Measurements from ENCODE around the gene PHTF1. TPM values are rescaled to one million over a fixed set of nuclear protein-coding genes. Genes with fewer than 3 reads are reported as not detected.
"Not testable (repeated sequence)": the region's sequence is repeated elsewhere in the genome, so short reads cannot be mapped to it uniquely, and the experiment has no call there.

The PHTF1 gene
- total RNA-seq, 2 donors from 2014 or later = 14.7 to 17.9 TPM

GRCh38 chr1:113763661-113764060, 4.4 kb upstream of the PHTF1 start:
- H3K4me3 Mint-ChIP-seq = no peak overlapping the region
- peaks cover 15% of the 10 kb centered on the region for H3K4me1 Mint-ChIP-seq
- no peaks in the 10 kb centered on the region for H3K9me3 ChIP-seq (ENCODE audit: control insufficient read depth, low read length, poor library complexity, severe bottlenecking)
- H3K36me3 Mint-ChIP-seq (ENCODE audit: low read depth) = peaks cover 9% of the 10 kb centered on the region
- H3K27ac Mint-ChIP-seq = no peak overlapping the region
- H3K27me3 Mint-ChIP-seq = no peaks in the 10 kb centered on the region
- DNase-seq (no peak), ATAC-seq (no peak)

DNA sequence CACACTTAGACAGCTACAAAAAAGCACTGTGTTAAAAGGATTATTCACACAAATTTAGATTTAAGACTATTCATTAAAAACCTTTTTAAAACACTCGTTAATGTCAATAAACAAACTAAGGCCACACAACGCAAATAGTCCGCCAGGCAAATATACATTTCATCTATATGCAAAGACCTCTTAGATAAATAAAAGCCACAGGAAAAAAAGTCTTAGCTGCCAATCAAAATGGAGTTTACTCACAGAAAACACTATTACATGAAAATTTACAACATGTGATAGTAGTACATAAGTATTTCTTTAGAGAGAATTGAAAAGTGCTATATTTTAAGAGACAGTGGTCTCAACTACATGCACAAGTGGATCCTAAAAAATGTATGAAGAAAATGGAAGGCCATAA, 2.7 kb upstream of the PHTF1 start:
- H3K27me3 Mint-ChIP-seq = no peaks in the 10 kb centered on the region

GRCh38 chr1:113760102-113761080, 1.1 kb upstream of the PHTF1 start:
- Mint-ChIP-seq H3K36me3 (ENCODE audit: low read depth) (peaks cover 7% of the 10 kb centered on the region), H3K4me1 (peaks cover 21% of the 10 kb centered on the region), H3K4me3 (peak overlapping the region; percentile 97), H3K27me3 (no peaks in the 10 kb centered on the region), H3K27ac (peak overlapping the region; percentile 91)
- DNase-seq (no peak), ATAC-seq (no peak)
- no peaks in the 10 kb centered on the region for H3K9me3 ChIP-seq (ENCODE audit: control insufficient read depth, low read length, poor library complexity, severe bottlenecking)

More for the DNA sequence above, 2.7 kb upstream of the PHTF1 start:
- H3K4me1 Mint-ChIP-seq = peaks cover 20% of the 10 kb centered on the region
- H3K27ac Mint-ChIP-seq = peak overlapping the region; percentile 91
- DNase-seq (no peak), ATAC-seq (no peak)
- H3K4me3 Mint-ChIP-seq = no peak overlapping the region
- H3K36me3 Mint-ChIP-seq (ENCODE audit: low read depth) = peaks cover 7% of the 10 kb centered on the region
- H3K9me3 ChIP-seq (ENCODE audit: control insufficient read depth, low read length, poor library complexity, severe bottlenecking) = no peaks in the 10 kb centered on the region

- peaks cover 3% of the 10 kb centered on the region for H3K36me3 Mint-ChIP-seq (ENCODE audit: low read depth)
- H3K9me3 ChIP-seq (ENCODE audit: control insufficient read depth, low read length, poor library complexity, severe bottlenecking) = no peaks in the 10 kb centered on the region
- H3K4me1 Mint-ChIP-seq = peaks cover 17% of the 10 kb centered on the region
- no peaks in the 10 kb centered on the region for H3K27me3 Mint-ChIP-seq
- DNase-seq = peak; percentile 47 to 49 (median 48)
- peak; percentile 63 for ATAC-seq
- H3K4me3 Mint-ChIP-seq = peak overlapping the region; percentile 97
- H3K27ac Mint-ChIP-seq = peak overlapping the region; percentile 91
Measured at GRCh38 chr1:113758631-113759332, 504 bp downstream of the PHTF1 start.

DNA sequence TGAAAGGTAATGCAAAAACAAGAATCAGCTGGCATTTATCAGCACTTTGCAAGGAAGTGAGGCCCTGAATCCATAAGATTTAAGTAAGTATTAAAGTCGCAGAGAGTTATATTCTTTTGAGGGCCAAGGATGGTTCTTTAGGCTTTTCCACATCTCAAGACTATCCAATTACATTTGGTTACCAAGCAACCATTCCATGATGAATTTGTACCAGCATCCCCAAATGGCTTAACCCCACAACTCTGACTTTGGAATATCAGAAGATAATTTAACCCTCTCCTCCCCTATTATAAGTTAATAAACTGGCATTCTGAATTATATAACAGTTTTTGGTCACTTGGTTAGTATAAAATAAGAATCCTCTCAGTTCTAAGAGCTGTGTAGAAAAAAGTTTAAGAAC, 2.8 kb downstream of the PHTF1 start:
- no peak for ATAC-seq
- H3K27me3 Mint-ChIP-seq = no peaks in the 10 kb centered on the region
- no peak for DNase-seq
- H3K36me3 Mint-ChIP-seq (ENCODE audit: low read depth) = peaks cover 3% of the 10 kb centered on the region
- no peak overlapping the region for H3K27ac Mint-ChIP-seq
- H3K4me3 Mint-ChIP-seq = no peak overlapping the region
- H3K4me1 Mint-ChIP-seq = peaks cover 17% of the 10 kb centered on the region
- no peaks in the 10 kb centered on the region for H3K9me3 ChIP-seq (ENCODE audit: control insufficient read depth, low read length, poor library complexity, severe bottlenecking)

- not testable (repeated sequence) for H3K4me3 Mint-ChIP-seq; H3K9me3 ChIP-seq (ENCODE audit: control insufficient read depth, low read length, poor library complexity, severe bottlenecking); DNase-seq; H3K36me3 Mint-ChIP-seq (ENCODE audit: low read depth); H3K27me3 Mint-ChIP-seq; ATAC-seq; H3K27ac Mint-ChIP-seq
- H3K4me1 Mint-ChIP-seq = peaks cover 11% of the 10 kb centered on the region
Measured at GRCh38 chr1:113753333-113753732, 6.0 kb downstream of the PHTF1 start.

DNA sequence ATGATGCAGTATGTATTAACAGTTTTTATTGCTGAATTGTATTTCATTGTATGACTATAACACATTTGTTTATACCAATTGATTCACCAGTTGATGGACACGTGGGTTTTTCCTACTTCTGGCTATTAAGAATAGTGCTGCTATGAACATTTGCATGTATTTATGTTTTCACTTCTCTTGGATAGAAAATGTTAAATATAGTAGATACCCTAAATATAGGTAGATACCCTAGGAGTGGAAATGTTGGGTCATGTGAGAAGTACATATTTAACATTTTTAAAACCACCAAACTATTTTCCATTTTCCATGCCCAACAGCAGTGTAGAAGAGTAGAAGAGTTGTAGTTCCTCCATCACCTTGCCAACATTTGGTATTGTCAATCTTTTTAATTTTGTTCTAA, 7.8 kb downstream of the PHTF1 start:
- Mint-ChIP-seq H3K4me3 (no peak overlapping the region), H3K27me3 (no peaks in the 10 kb centered on the region), H3K36me3 (ENCODE audit: low read depth) (peaks cover 4% of the 10 kb centered on the region), H3K27ac (no peak overlapping the region), H3K4me1 (peaks cover 4% of the 10 kb centered on the region)
- H3K9me3 ChIP-seq (ENCODE audit: control insufficient read depth, low read length, poor library complexity, severe bottlenecking) = no peaks in the 10 kb centered on the region
- no peak for DNase-seq
- no peak for ATAC-seq

DNA sequence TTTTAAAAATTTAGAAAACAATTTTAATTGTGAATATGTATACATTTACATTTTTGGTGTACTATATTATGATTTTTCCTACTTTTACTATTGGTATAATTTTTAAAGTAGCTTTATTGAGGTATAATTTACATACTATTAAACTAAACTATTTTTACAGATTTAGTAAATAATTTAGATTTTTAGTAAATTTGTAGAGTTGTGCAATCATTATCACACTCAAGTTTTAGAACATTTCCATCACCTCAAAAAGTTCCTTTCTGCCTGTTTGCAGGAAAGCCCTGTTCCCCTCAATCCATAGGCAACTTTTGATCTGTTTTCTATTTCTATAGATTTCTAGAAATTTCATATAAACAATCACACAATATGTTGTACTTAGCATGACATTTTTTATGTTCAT, 8.2 kb downstream of the PHTF1 start:
- H3K9me3 ChIP-seq (ENCODE audit: control insufficient read depth, low read length, poor library complexity, severe bottlenecking) = no peaks in the 10 kb centered on the region
- peaks cover 4% of the 10 kb centered on the region for H3K4me1 Mint-ChIP-seq
- H3K27me3 Mint-ChIP-seq = no peaks in the 10 kb centered on the region
- ATAC-seq (no peak), DNase-seq (no peak)
- H3K27ac Mint-ChIP-seq = no peak overlapping the region
- H3K4me3 Mint-ChIP-seq = no peak overlapping the region
- peaks cover 4% of the 10 kb centered on the region for H3K36me3 Mint-ChIP-seq (ENCODE audit: low read depth)

GRCh38 chr1:113749402-113749801, 9.9 kb downstream of the PHTF1 start:
- Mint-ChIP-seq H3K4me3 (no peak overlapping the region), H3K4me1 (peaks cover 14% of the 10 kb centered on the region), H3K27me3 (no peaks in the 10 kb centered on the region), H3K27ac (no peak overlapping the region), H3K36me3 (ENCODE audit: low read depth) (peaks cover 3% of the 10 kb centered on the region)
- DNase-seq (no peak), ATAC-seq (no peak)
- no peaks in the 10 kb centered on the region for H3K9me3 ChIP-seq (ENCODE audit: control insufficient read depth, low read length, poor library complexity, severe bottlenecking)

- no peak for DNase-seq
- H3K36me3 Mint-ChIP-seq (ENCODE audit: low read depth) = peaks cover 3% of the 10 kb centered on the region
- peaks cover 21% of the 10 kb centered on the region for H3K4me1 Mint-ChIP-seq
- no peak overlapping the region for H3K27ac Mint-ChIP-seq
- no peaks in the 10 kb centered on the region for H3K27me3 Mint-ChIP-seq
- no peaks in the 10 kb centered on the region for H3K9me3 ChIP-seq (ENCODE audit: control insufficient read depth, low read length, poor library complexity, severe bottlenecking)
- ATAC-seq = no peak
- H3K4me3 Mint-ChIP-seq = no peak overlapping the region
Measured at GRCh38 chr1:113747376-113747775, 11.9 kb downstream of the PHTF1 start.

GRCh38 chr1:113745425-113745824, 13.9 kb downstream of the PHTF1 start:
- no peak overlapping the region for H3K4me3 Mint-ChIP-seq
- no peak for ATAC-seq
- no peaks in the 10 kb centered on the region for H3K9me3 ChIP-seq (ENCODE audit: control insufficient read depth, low read length, poor library complexity, severe bottlenecking)
- H3K4me1 Mint-ChIP-seq = peaks cover 21% of the 10 kb centered on the region
- no peak for DNase-seq
- peaks cover 3% of the 10 kb centered on the region for H3K36me3 Mint-ChIP-seq (ENCODE audit: low read depth)
- no peaks in the 10 kb centered on the region for H3K27me3 Mint-ChIP-seq
- H3K27ac Mint-ChIP-seq = peak overlapping the region; percentile 37

GRCh38 chr1:113744114-113744513, 15.2 kb downstream of the PHTF1 start:
- peaks cover 22% of the 10 kb centered on the region for H3K4me1 Mint-ChIP-seq
- H3K36me3 Mint-ChIP-seq (ENCODE audit: low read depth) = peaks cover 3% of the 10 kb centered on the region
- no peaks in the 10 kb centered on the region for H3K27me3 Mint-ChIP-seq
- H3K9me3 ChIP-seq (ENCODE audit: control insufficient read depth, low read length, poor library complexity, severe bottlenecking) = no peaks in the 10 kb centered on the region
- H3K4me3 Mint-ChIP-seq = no peak overlapping the region
- peak overlapping the region; percentile 37 for H3K27ac Mint-ChIP-seq
- DNase-seq = no peak
- ATAC-seq = no peak

DNA sequence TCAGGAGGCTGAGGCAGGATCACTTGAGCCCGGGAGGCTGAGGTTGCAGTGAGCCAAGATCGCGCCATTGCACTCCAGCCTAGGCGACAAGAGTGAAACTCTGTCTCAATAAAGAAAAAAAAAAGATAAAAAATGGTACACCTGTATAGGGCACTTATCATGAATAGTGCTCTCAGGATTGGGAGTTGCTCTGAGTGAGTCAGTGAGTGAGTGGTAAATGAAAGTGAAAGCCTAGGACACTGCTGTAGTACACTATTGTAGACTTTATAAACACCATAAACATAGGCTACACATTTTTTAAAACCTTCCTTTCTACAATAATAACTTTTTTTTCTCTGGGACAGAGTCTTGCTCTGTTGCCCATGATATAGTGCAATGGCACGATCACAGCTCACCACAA, 16.8 kb downstream of the PHTF1 start:
- peaks cover 3% of the 10 kb centered on the region for H3K36me3 Mint-ChIP-seq (ENCODE audit: low read depth)
- no peaks in the 10 kb centered on the region for H3K27me3 Mint-ChIP-seq
- no peak overlapping the region for H3K4me3 Mint-ChIP-seq
- peak; percentile 44 for ATAC-seq
- peaks cover 22% of the 10 kb centered on the region for H3K4me1 Mint-ChIP-seq
- H3K9me3 ChIP-seq (ENCODE audit: control insufficient read depth, low read length, poor library complexity, severe bottlenecking) = no peaks in the 10 kb centered on the region
- H3K27ac Mint-ChIP-seq = no peak overlapping the region
- no peak for DNase-seq
